ENCODE measurements around the gene FMO4. TPM values are rescaled to one million over a fixed set of nuclear protein-coding genes. Genes with fewer than 3 reads are reported as not detected.
"Not testable (repeated sequence)": the region's sequence is repeated elsewhere in the genome, so short reads cannot be mapped to it uniquely, and the experiment has no call there.

FMO4 gene
- total RNA-seq, 1 donor from 2014 or later: 1.0 TPM

- no peak overlapping the region for H3K4me3 Mint-ChIP-seq
- no peak for DNase-seq
- H3K9me3 Mint-ChIP-seq: peaks cover 3% of the 10 kb centered on the region
- H3K27me3 Mint-ChIP-seq: no peaks in the 10 kb centered on the region
- no peaks in the 10 kb centered on the region for H3K4me1 Mint-ChIP-seq
- intact Hi-C loops (cut with micrococcal nuclease): no loop called here
- no peak overlapping the region for H3K27ac Mint-ChIP-seq
- H3K36me3 Mint-ChIP-seq (ENCODE audit: low read depth): no peaks in the 10 kb centered on the region
These were observed 32.9 kb downstream of the FMO4 start for GRCh38 chr1:171346881-171347280.

- peaks cover 3% of the 10 kb centered on the region for H3K9me3 Mint-ChIP-seq
- intact Hi-C loops (cut with micrococcal nuclease): no loop called here
- H3K27me3 Mint-ChIP-seq: peaks cover 3% of the 10 kb centered on the region
- H3K4me3 Mint-ChIP-seq: no peak overlapping the region
- H3K27ac Mint-ChIP-seq: no peak overlapping the region
- H3K4me1 Mint-ChIP-seq: no peaks in the 10 kb centered on the region
- H3K36me3 Mint-ChIP-seq (ENCODE audit: low read depth): no peaks in the 10 kb centered on the region
- no peak for DNase-seq
These were observed 36.6 kb downstream of the FMO4 start for GRCh38 chr1:171350594-171350993.

- no peak overlapping the region for H3K4me3 Mint-ChIP-seq
- intact Hi-C loops (cut with micrococcal nuclease): no loop called here
- peaks cover 2% of the 10 kb centered on the region for H3K9me3 Mint-ChIP-seq
These were observed 38.0 kb downstream of the FMO4 start for GRCh38 chr1:171351961-171352360.

GRCh38 chr1:171352554-171352953, 38.6 kb downstream of the FMO4 start:
- H3K36me3 Mint-ChIP-seq (ENCODE audit: low read depth): no peaks in the 10 kb centered on the region
- H3K27me3 Mint-ChIP-seq: peaks cover 3% of the 10 kb centered on the region
- intact Hi-C loops (cut with micrococcal nuclease): no loop called here
- no peaks in the 10 kb centered on the region for H3K4me1 Mint-ChIP-seq
- H3K9me3 Mint-ChIP-seq: no peaks in the 10 kb centered on the region
- H3K27ac Mint-ChIP-seq: no peak overlapping the region
- no peak for DNase-seq
- H3K4me3 Mint-ChIP-seq: no peak overlapping the region

More at GRCh38 chr1:171351961-171352360, 38.0 kb downstream of the FMO4 start:
- no peak overlapping the region for H3K27ac Mint-ChIP-seq
- peaks cover 3% of the 10 kb centered on the region for H3K27me3 Mint-ChIP-seq
- no peaks in the 10 kb centered on the region for H3K36me3 Mint-ChIP-seq (ENCODE audit: low read depth)
- H3K4me1 Mint-ChIP-seq: no peaks in the 10 kb centered on the region
- no peak for DNase-seq

- Mint-ChIP-seq H3K4me3 (no peak overlapping the region), H3K27ac (no peak overlapping the region), H3K9me3 (peaks cover 2% of the 10 kb centered on the region), H3K4me1 (no peaks in the 10 kb centered on the region), H3K36me3 (ENCODE audit: low read depth) (no peaks in the 10 kb centered on the region), H3K27me3 (peaks cover 4% of the 10 kb centered on the region)
- intact Hi-C loops (cut with micrococcal nuclease): no loop called here
- no peak for DNase-seq
These were observed 41.7 kb downstream of the FMO4 start for GRCh38 chr1:171355727-171356126.

GRCh38 chr1:171357179-171357578, 43.2 kb downstream of the FMO4 start:
- H3K36me3 Mint-ChIP-seq (ENCODE audit: low read depth): no peaks in the 10 kb centered on the region
- intact Hi-C loops (cut with micrococcal nuclease): no loop called here
- no peaks in the 10 kb centered on the region for H3K4me1 Mint-ChIP-seq
- H3K9me3 Mint-ChIP-seq: peaks cover 13% of the 10 kb centered on the region
- DNase-seq: no peak
- H3K4me3 Mint-ChIP-seq: no peak overlapping the region
- peaks cover 6% of the 10 kb centered on the region for H3K27me3 Mint-ChIP-seq
- no peak overlapping the region for H3K27ac Mint-ChIP-seq

GRCh38 chr1:171359355-171359648, 45.3 kb downstream of the FMO4 start:
- H3K36me3 Mint-ChIP-seq (ENCODE audit: low read depth); H3K4me3 Mint-ChIP-seq; intact Hi-C loops (cut with micrococcal nuclease); H3K27ac Mint-ChIP-seq; H3K27me3 Mint-ChIP-seq; DNase-seq; H3K4me1 Mint-ChIP-seq: not testable (repeated sequence)
- H3K9me3 Mint-ChIP-seq: peaks cover 22% of the 10 kb centered on the region

GRCh38 chr1:171359731-171360527, 45.9 kb downstream of the FMO4 start:
- H3K36me3 Mint-ChIP-seq (ENCODE audit: low read depth); H3K27ac Mint-ChIP-seq; intact Hi-C loops (cut with micrococcal nuclease); H3K4me3 Mint-ChIP-seq; H3K4me1 Mint-ChIP-seq; DNase-seq; H3K27me3 Mint-ChIP-seq: not testable (repeated sequence)
- H3K9me3 Mint-ChIP-seq: peaks cover 22% of the 10 kb centered on the region

GRCh38 chr1:171366085-171366484, 52.1 kb downstream of the FMO4 start:
- Mint-ChIP-seq H3K27ac (no peak overlapping the region), H3K36me3 (ENCODE audit: low read depth) (no peaks in the 10 kb centered on the region), H3K4me1 (no peaks in the 10 kb centered on the region), H3K4me3 (no peak overlapping the region), H3K9me3 (peaks cover 17% of the 10 kb centered on the region), H3K27me3 (no peaks in the 10 kb centered on the region)
- intact Hi-C loops (cut with micrococcal nuclease): no loop called here
- no peak for DNase-seq

GRCh38 chr1:171366816-171367215, 52.8 kb downstream of the FMO4 start:
- Mint-ChIP-seq H3K9me3 (peaks cover 13% of the 10 kb centered on the region), H3K4me3 (no peak overlapping the region), H3K36me3 (ENCODE audit: low read depth) (no peaks in the 10 kb centered on the region), H3K27ac (no peak overlapping the region), H3K27me3 (no peaks in the 10 kb centered on the region), H3K4me1 (no peaks in the 10 kb centered on the region)
- intact Hi-C loops (cut with micrococcal nuclease): no loop called here
- DNase-seq: no peak

- H3K36me3 Mint-ChIP-seq (ENCODE audit: low read depth): no peaks in the 10 kb centered on the region
- no peak overlapping the region for H3K27ac Mint-ChIP-seq
- intact Hi-C loops (cut with micrococcal nuclease): no loop called here
- H3K9me3 Mint-ChIP-seq: peaks cover 7% of the 10 kb centered on the region
- no peaks in the 10 kb centered on the region for H3K4me1 Mint-ChIP-seq
- no peak for DNase-seq
- H3K27me3 Mint-ChIP-seq: no peaks in the 10 kb centered on the region
- no peak overlapping the region for H3K4me3 Mint-ChIP-seq
These were observed 53.5 kb downstream of the FMO4 start for GRCh38 chr1:171367436-171367835.

- Mint-ChIP-seq H3K4me1 (no peaks in the 10 kb centered on the region), H3K9me3 (no peaks in the 10 kb centered on the region), H3K36me3 (ENCODE audit: low read depth) (no peaks in the 10 kb centered on the region), H3K27me3 (no peaks in the 10 kb centered on the region), H3K4me3 (no peak overlapping the region), H3K27ac (no peak overlapping the region)
- no peak for DNase-seq
- intact Hi-C loops (cut with micrococcal nuclease): no loop called here
These were observed 58.6 kb downstream of the FMO4 start for GRCh38 chr1:171372418-171373084.

- H3K27ac Mint-ChIP-seq; H3K4me1 Mint-ChIP-seq; H3K9me3 Mint-ChIP-seq; H3K27me3 Mint-ChIP-seq; H3K4me3 Mint-ChIP-seq; H3K36me3 Mint-ChIP-seq (ENCODE audit: low read depth); DNase-seq; intact Hi-C loops (cut with micrococcal nuclease): not testable (repeated sequence)
These were observed 59.6 kb downstream of the FMO4 start for GRCh38 chr1:171373357-171374122.

GRCh38 chr1:171379846-171380245, 65.9 kb downstream of the FMO4 start:
- no peak overlapping the region for H3K4me3 Mint-ChIP-seq
- no peak overlapping the region for H3K27ac Mint-ChIP-seq
- H3K36me3 Mint-ChIP-seq (ENCODE audit: low read depth): no peaks in the 10 kb centered on the region
- intact Hi-C loops (cut with micrococcal nuclease): no loop called here
- no peaks in the 10 kb centered on the region for H3K27me3 Mint-ChIP-seq
- H3K9me3 Mint-ChIP-seq: no peaks in the 10 kb centered on the region
- H3K4me1 Mint-ChIP-seq: no peaks in the 10 kb centered on the region
- no peak for DNase-seq

Measured in activated CD4-positive, alpha-beta T cell treated with anti-CD3 and anti-CD28 coated beads, Interleukin-2, amount 10 ng/mL, durations not matched to agents 24 days and 14 days (primary cell).